ENCODE measurements around the gene SNAI1.

SNAI1 gene

GRCh38 chr20:49942303-49942702 is 40.5 kb upstream of the SNAI1 start:
- H3K4me3 ChIP-seq (ENCODE audit: low read length) = no peak overlapping the region
- TF ChIP-seq EZH2phosphoT487 (IDR thresholded peaks at IDR 0.05; ENCODE audit: low read length) (no peak), CTCF (IDR thresholded peaks at IDR 0.05; ENCODE audit: low read length) (no peak), EZH2 (optimal IDR thresholded peaks at IDR 0.05; ENCODE audit: low read depth, low read length) (no peak)
- no peaks in the 10 kb centered on the region for H3K27me3 ChIP-seq (replicated peaks; ENCODE audit: insufficient read depth, low read length)
- no peaks in the 10 kb centered on the region for H3F3A ChIP-seq (ENCODE audit: insufficient read depth, low read length)
- no peaks in the 10 kb centered on the region for H3K9me3 ChIP-seq (replicated peaks; ENCODE audit: insufficient read depth, low read length)
- H3K9me2 ChIP-seq (replicated peaks; ENCODE audit: insufficient read depth, low read length) = no peaks in the 10 kb centered on the region
- H2AFZ ChIP-seq (ENCODE audit: low read length) = no peak overlapping the region
- H3K79me2 ChIP-seq (ENCODE audit: low read length) = peaks cover 80% of the 10 kb centered on the region
- no peak overlapping the region for H3K9ac ChIP-seq (ENCODE audit: low read length)
- peaks cover 9% of the 10 kb centered on the region for H3K4me1 ChIP-seq (ENCODE audit: low read length)
- H3K36me3 ChIP-seq (replicated peaks; ENCODE audit: insufficient read depth, low read length) = peaks cover 7% of the 10 kb centered on the region
- no peak overlapping the region for H3K4me2 ChIP-seq (ENCODE audit: low read depth, low read length)
- H3K27ac ChIP-seq (ENCODE audit: low read length) = no peak overlapping the region
- H4K20me1 ChIP-seq (ENCODE audit: insufficient read depth, low read length) = no peaks in the 10 kb centered on the region; the same call in 1 of the 2 replicates
- DNase-seq = no peak

- no peak for DNase-seq
- no peak overlapping the region for H3K4me2 ChIP-seq (ENCODE audit: low read depth, low read length)
- no peaks in the 10 kb centered on the region for H3K9me2 ChIP-seq (replicated peaks; ENCODE audit: insufficient read depth, low read length)
- peaks cover 7% of the 10 kb centered on the region for H3K36me3 ChIP-seq (replicated peaks; ENCODE audit: insufficient read depth, low read length)
- H3F3A ChIP-seq (ENCODE audit: insufficient read depth, low read length) = no peaks in the 10 kb centered on the region
- TF ChIP-seq CTCF (IDR thresholded peaks at IDR 0.05; ENCODE audit: low read length) = no peak
- no peak for TF ChIP-seq EZH2 (optimal IDR thresholded peaks at IDR 0.05; ENCODE audit: low read depth, low read length)
- TF ChIP-seq EZH2phosphoT487 (IDR thresholded peaks at IDR 0.05; ENCODE audit: low read length) = no peak
- H4K20me1 ChIP-seq (ENCODE audit: insufficient read depth, low read length) = no peaks in the 10 kb centered on the region; the same call in 1 of the 2 replicates
- no peaks in the 10 kb centered on the region for H3K27me3 ChIP-seq (replicated peaks; ENCODE audit: insufficient read depth, low read length)
- peaks cover 77% of the 10 kb centered on the region for H3K79me2 ChIP-seq (ENCODE audit: low read length)
- H2AFZ ChIP-seq (ENCODE audit: low read length) = no peak overlapping the region
- H3K27ac ChIP-seq (ENCODE audit: low read length) = no peak overlapping the region
- H3K4me1 ChIP-seq (ENCODE audit: low read length) = peaks cover 3% of the 10 kb centered on the region; the same call in 1 of the 2 replicates
- no peaks in the 10 kb centered on the region for H3K9me3 ChIP-seq (replicated peaks; ENCODE audit: insufficient read depth, low read length)
- no peak overlapping the region for H3K4me3 ChIP-seq (ENCODE audit: low read length)
- H3K9ac ChIP-seq (ENCODE audit: low read length) = no peak overlapping the region
Measured at GRCh38 chr20:49942942-49943341, 39.8 kb upstream of the SNAI1 start.

GRCh38 chr20:49945306-49945700 is 37.5 kb upstream of the SNAI1 start:
- TF ChIP-seq EZH2 (optimal IDR thresholded peaks at IDR 0.05; ENCODE audit: low read depth, low read length) (no peak), CTCF (IDR thresholded peaks at IDR 0.05; ENCODE audit: low read length) (no peak), EZH2phosphoT487 (IDR thresholded peaks at IDR 0.05; ENCODE audit: low read length) (no peak)
- Histone ChIP-seq H3K4me2 (ENCODE audit: low read depth, low read length) (no peak overlapping the region), H3K79me2 (ENCODE audit: low read length) (peaks cover 58% of the 10 kb centered on the region), H3F3A (ENCODE audit: insufficient read depth, low read length) (no peaks in the 10 kb centered on the region), H3K27me3 (replicated peaks; ENCODE audit: insufficient read depth, low read length) (no peaks in the 10 kb centered on the region), H3K9ac (ENCODE audit: low read length) (no peak overlapping the region), H4K20me1 (ENCODE audit: insufficient read depth, low read length) (no peaks in the 10 kb centered on the region; the same call in 1 of the 2 replicates), H3K9me3 (replicated peaks; ENCODE audit: insufficient read depth, low read length) (no peaks in the 10 kb centered on the region), H3K36me3 (replicated peaks; ENCODE audit: insufficient read depth, low read length) (peaks cover 19% of the 10 kb centered on the region), H3K9me2 (replicated peaks; ENCODE audit: insufficient read depth, low read length) (no peaks in the 10 kb centered on the region), H3K4me1 (ENCODE audit: low read length) (no peaks in the 10 kb centered on the region), H2AFZ (ENCODE audit: low read length) (no peak overlapping the region), H3K27ac (ENCODE audit: low read length) (no peak overlapping the region), H3K4me3 (ENCODE audit: low read length) (no peak overlapping the region)
- DNase-seq = no peak
